ENCODE measurements around the gene SRSF8.

DNA sequence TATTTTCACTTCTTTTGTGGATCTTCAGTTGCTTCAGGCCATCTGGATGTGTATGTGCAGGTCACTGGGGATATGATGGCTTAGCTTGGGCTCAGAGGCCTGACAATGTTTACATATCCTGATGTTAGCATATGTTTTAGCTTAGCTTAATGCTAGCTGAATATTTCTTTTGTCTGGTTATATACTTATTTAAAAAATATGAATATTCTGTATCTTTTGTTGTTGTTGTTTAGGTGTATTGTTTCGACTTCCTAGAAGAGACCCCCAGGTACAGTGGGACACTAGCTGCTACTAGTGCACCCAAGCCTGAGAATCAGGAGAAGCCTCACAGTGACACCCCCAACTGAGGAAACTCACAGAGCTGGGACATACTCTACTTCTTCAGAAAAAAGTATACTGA, 41.8 kb upstream of the SRSF8 start, which contains the start of gene KDM4E:
- TF ChIP-seq, protein P1, sequence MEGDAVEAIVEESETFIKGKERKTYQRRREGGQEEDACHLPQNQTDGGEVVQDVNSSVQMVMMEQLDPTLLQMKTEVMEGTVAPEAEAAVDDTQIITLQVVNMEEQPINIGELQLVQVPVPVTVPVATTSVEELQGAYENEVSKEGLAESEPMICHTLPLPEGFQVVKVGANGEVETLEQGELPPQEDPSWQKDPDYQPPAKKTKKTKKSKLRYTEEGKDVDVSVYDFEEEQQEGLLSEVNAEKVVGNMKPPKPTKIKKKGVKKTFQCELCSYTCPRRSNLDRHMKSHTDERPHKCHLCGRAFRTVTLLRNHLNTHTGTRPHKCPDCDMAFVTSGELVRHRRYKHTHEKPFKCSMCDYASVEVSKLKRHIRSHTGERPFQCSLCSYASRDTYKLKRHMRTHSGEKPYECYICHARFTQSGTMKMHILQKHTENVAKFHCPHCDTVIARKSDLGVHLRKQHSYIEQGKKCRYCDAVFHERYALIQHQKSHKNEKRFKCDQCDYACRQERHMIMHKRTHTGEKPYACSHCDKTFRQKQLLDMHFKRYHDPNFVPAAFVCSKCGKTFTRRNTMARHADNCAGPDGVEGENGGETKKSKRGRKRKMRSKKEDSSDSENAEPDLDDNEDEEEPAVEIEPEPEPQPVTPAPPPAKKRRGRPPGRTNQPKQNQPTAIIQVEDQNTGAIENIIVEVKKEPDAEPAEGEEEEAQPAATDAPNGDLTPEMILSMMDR (IDR thresholded peaks at IDR 0.05 in 2 of 3, conservative IDR thresholded peaks at IDR 0.05 in 1 of 3; ENCODE audit: insufficient read depth in 2 of 3, low read depth in 1 of 3, low read length in 3 of 3) = no peak
- TF ChIP-seq ZNF431 (CRISPR knock-in tag; IDR thresholded peaks at IDR 0.05) (no peak), NRF1 (conservative IDR thresholded peaks at IDR 0.05 in 1 of 2, IDR thresholded peaks at IDR 0.05 in 1 of 2) (no peak), ZNF764 (CRISPR knock-in tag; IDR thresholded peaks at IDR 0.05; ENCODE audit: low read depth) (no peak), LARP7 (IDR thresholded peaks at IDR 0.05) (no peak), EZH2 (IDR thresholded peaks at IDR 0.05; ENCODE audit: borderline replicate concordance, low read depth, low read length) (no peak)
- TF ChIP-seq, protein P2, sequence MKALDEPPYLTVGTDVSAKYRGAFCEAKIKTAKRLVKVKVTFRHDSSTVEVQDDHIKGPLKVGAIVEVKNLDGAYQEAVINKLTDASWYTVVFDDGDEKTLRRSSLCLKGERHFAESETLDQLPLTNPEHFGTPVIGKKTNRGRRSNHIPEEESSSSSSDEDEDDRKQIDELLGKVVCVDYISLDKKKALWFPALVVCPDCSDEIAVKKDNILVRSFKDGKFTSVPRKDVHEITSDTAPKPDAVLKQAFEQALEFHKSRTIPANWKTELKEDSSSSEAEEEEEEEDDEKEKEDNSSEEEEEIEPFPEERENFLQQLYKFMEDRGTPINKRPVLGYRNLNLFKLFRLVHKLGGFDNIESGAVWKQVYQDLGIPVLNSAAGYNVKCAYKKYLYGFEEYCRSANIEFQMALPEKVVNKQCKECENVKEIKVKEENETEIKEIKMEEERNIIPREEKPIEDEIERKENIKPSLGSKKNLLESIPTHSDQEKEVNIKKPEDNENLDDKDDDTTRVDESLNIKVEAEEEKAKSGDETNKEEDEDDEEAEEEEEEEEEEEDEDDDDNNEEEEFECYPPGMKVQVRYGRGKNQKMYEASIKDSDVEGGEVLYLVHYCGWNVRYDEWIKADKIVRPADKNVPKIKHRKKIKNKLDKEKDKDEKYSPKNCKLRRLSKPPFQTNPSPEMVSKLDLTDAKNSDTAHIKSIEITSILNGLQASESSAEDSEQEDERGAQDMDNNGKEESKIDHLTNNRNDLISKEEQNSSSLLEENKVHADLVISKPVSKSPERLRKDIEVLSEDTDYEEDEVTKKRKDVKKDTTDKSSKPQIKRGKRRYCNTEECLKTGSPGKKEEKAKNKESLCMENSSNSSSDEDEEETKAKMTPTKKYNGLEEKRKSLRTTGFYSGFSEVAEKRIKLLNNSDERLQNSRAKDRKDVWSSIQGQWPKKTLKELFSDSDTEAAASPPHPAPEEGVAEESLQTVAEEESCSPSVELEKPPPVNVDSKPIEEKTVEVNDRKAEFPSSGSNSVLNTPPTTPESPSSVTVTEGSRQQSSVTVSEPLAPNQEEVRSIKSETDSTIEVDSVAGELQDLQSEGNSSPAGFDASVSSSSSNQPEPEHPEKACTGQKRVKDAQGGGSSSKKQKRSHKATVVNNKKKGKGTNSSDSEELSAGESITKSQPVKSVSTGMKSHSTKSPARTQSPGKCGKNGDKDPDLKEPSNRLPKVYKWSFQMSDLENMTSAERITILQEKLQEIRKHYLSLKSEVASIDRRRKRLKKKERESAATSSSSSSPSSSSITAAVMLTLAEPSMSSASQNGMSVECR (CRISPR knock-in tag; IDR thresholded peaks at IDR 0.05) = no peak
- TF ChIP-seq, protein P3, sequence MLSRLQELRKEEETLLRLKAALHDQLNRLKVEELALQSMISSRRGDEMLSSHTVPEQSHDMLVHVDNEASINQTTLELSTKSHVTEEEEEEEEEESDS (CRISPR knock-in tag; IDR thresholded peaks at IDR 0.05) = no peak
- TF ChIP-seq, protein P4, sequence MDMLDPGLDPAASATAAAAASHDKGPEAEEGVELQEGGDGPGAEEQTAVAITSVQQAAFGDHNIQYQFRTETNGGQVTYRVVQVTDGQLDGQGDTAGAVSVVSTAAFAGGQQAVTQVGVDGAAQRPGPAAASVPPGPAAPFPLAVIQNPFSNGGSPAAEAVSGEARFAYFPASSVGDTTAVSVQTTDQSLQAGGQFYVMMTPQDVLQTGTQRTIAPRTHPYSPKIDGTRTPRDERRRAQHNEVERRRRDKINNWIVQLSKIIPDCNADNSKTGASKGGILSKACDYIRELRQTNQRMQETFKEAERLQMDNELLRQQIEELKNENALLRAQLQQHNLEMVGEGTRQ (CRISPR knock-in tag; IDR thresholded peaks at IDR 0.05) = no peak
